Measurements from ENCODE around the gene EPC1.

- TF ChIP-seq CTCF (optimal IDR thresholded peaks at IDR 0.05 in 1 of 3, IDR thresholded peaks at IDR 0.05 in 1 of 3, conservative IDR thresholded peaks at IDR 0.05 in 1 of 3; ENCODE audit: extremely low read depth in 1 of 3, insufficient read depth in 2 of 3, low read length in 3 of 3) (no peak), EZH2 (IDR thresholded peaks at IDR 0.05; ENCODE audit: low read length) (no peak)
Measured at GRCh38 chr10:32349968-32350738, 3.2 kb upstream of the EPC1 start.
